OCI-LY7 (cell line): ENCODE measurements around the gene RNF180. TPM values are rescaled to one million over a fixed set of nuclear protein-coding genes. Genes with fewer than 3 reads are reported as not detected.
"Not testable (repeated sequence)": the region's sequence is repeated elsewhere in the genome, so short reads cannot be mapped to it uniquely, and the experiment has no call there.

Source experiments
- BruUV-seq: library from RNA; stranded (reverse); fragments of 400-500 nt; replicated peaks from 2 replicates; lab custom pipeline; 2021; lab: Mats Ljungman, UMichigan
- CTCF ChIA-PET: fragments of 300-600 bp; sonication (Branson Sonifier 250); formaldehyde crosslinking; loops from one replicate; lab custom pipeline; 2022; ENCODE audit warnings: antibody characterized with exemption; ENCODE audit not compliant: unreplicated experiment; lab: Charles Lee
- POLR2A ChIA-PET: fragments of 300-600 bp; sonication (Branson Sonifier 250); formaldehyde crosslinking; loops from one replicate; lab custom pipeline; 2022; ENCODE audit warnings: antibody characterized with exemption; lab: Charles Lee
- DNase-seq: peaks from one replicate; pipeline ENCODE4 v3.0.0-alpha.2; 2015; ENCODE audit warnings: low spot score
- H2AFZ ChIP-seq: fragments of 200-600 bp; sonication (generic), shearing (Covaris generic); 2 replicates; pipeline ENCODE4 v1.6.1; 2014; ENCODE audit warnings: mild to moderate bottlenecking, antibody characterized with exemption, low read length, moderate library complexity
- H3K27ac ChIP-seq: fragments of 200-600 bp; sonication (generic); 2 replicates; pipeline ENCODE4 v1.5.1; 2014; ENCODE audit warnings: mixed run types, low read depth, mild to moderate bottlenecking, moderate library complexity, low read length, inconsistent platforms; ENCODE audit not compliant: poor library complexity, severe bottlenecking
- H3K36me3 ChIP-seq: fragments of 200-600 bp; sonication (generic); 2 replicates; pipeline ENCODE4 v1.6.1; 2014; ENCODE audit warnings: mild to moderate bottlenecking, antibody characterized with exemption, low read length, moderate library complexity, mixed read lengths; ENCODE audit not compliant: insufficient read depth
- H3K4me1 ChIP-seq: fragments of 200-600 bp; sonication (generic); 2 replicates; pipeline ENCODE4 v1.5.1; 2014; ENCODE audit warnings: mild to moderate bottlenecking, low read length; ENCODE audit not compliant: insufficient read depth, poor library complexity, severe bottlenecking
- H3K4me2 ChIP-seq: fragments of 200-600 bp; sonication (generic); 2 replicates; pipeline ENCODE4 v1.6.1; 2014; ENCODE audit warnings: mild to moderate bottlenecking, low read length
- H3K4me3 ChIP-seq: fragments of 200-600 bp; sonication (generic); 2 replicates; pipeline ENCODE4 v1.5.1; 2014; ENCODE audit warnings: mild to moderate bottlenecking, low read depth, low read length; ENCODE audit not compliant: poor library complexity, severe bottlenecking
- H3K79me2 ChIP-seq: fragments of 200-600 bp; sonication (generic); 2 replicates; pipeline ENCODE4 v1.6.1; 2016; ENCODE audit warnings: low read depth, mild to moderate bottlenecking, low read length, moderate library complexity, mixed read lengths; ENCODE audit not compliant: insufficient read depth
- H3K9me2 ChIP-seq: fragments of 200-600 bp; sonication (generic); 2 replicates; pipeline ENCODE4 v1.6.1; 2016; ENCODE audit warnings: mild to moderate bottlenecking, low read length, mixed read lengths; ENCODE audit not compliant: insufficient read depth
- H3K9me3 ChIP-seq: fragments of 200-600 bp; sonication (generic); 2 replicates; pipeline ENCODE4 v1.6.1; 2014; ENCODE audit warnings: mild to moderate bottlenecking, mixed run types, low read length, mixed read lengths
- H4K20me1 ChIP-seq: fragments of 200-600 bp; sonication (generic); 2 replicates; pipeline ENCODE4 v1.6.1; 2014; ENCODE audit warnings: mild to moderate bottlenecking, antibody characterized with exemption, low read length, moderate library complexity, mixed read lengths; ENCODE audit not compliant: insufficient read depth
- CTCF ChIP-seq: fragments of 200-600 bp; sonication (generic); conservative IDR thresholded peaks from 2 replicates; pipeline ENCODE4 v1.5.1; 2014; ENCODE audit warnings: mild to moderate bottlenecking, antibody characterized with exemption, low read length, moderate library complexity, mixed read lengths
- EZH2phosphoT487 ChIP-seq: fragments of 200-600 bp; sonication (generic); IDR thresholded peaks from 2 replicates; pipeline ENCODE4 v1.6.1; 2018; ENCODE audit warnings: low read depth, borderline replicate concordance, mild to moderate bottlenecking, mixed run types, antibody characterized with exemption, low read length, moderate library complexity, mixed read lengths
- intact Hi-C: fragments of 100-400 bp; cut with micrococcal nuclease; formaldehyde crosslinking; loops from one replicate; pipeline ENCODE4 v1.10.0; 2022; ENCODE audit not compliant: unreplicated experiment
- total RNA-seq, 2 experiments: library from RNA; depleted of rRNA in 1 of 2; stranded (reverse); fragments of >200 nt in 1 of 2; shearing (Covaris generic) in 1 of 2; gene quantifications; 2 replicates each; pipeline ENCODE4 v1.2.3, GENCODE V29; 2014 to 2022

Gene RNF180
- total RNA-seq, 2 experiments from 2014 or later: not detected

- ChIA-PET POLR2A (no interaction called here), CTCF (no interaction called here)
- intact Hi-C loops: no loop called here
- Histone ChIP-seq H2AFZ (no peak overlapping the region), H3K36me3 (no peaks in the 10 kb centered on the region), H3K9me3 (no peaks in the 10 kb centered on the region), H3K4me1 (no peaks in the 10 kb centered on the region), H3K4me3 (no peak overlapping the region), H4K20me1 (no peaks in the 10 kb centered on the region), H3K4me2 (no peak overlapping the region), H3K79me2 (no peaks in the 10 kb centered on the region), H3K9me2 (no peaks in the 10 kb centered on the region), H3K27ac (no peak overlapping the region)
- no TSS peak for BruUV-seq
- no peak for DNase-seq
- TF ChIP-seq CTCF (no peak), EZH2phosphoT487 (no peak)
These were observed 107.6 kb downstream of the RNF180 start for GRCh38 chr5:64273276-64273675.

- no peaks in the 10 kb centered on the region for H4K20me1 ChIP-seq
- no peak overlapping the region for H2AFZ ChIP-seq
- no peaks in the 10 kb centered on the region for H3K79me2 ChIP-seq
- H3K27ac ChIP-seq: no peak overlapping the region
- H3K4me3 ChIP-seq: no peak overlapping the region
- no peaks in the 10 kb centered on the region for H3K4me1 ChIP-seq
- DNase-seq: no peak
- no peaks in the 10 kb centered on the region for H3K36me3 ChIP-seq
- H3K9me3 ChIP-seq: no peaks in the 10 kb centered on the region
- POLR2A ChIA-PET: no interaction called here
- no peak overlapping the region for H3K4me2 ChIP-seq
- no peak for TF ChIP-seq EZH2phosphoT487
- TF ChIP-seq CTCF: no peak
- intact Hi-C loops: no loop called here
- H3K9me2 ChIP-seq: no peaks in the 10 kb centered on the region
- CTCF ChIA-PET: no interaction called here
- no TSS peak for BruUV-seq
These were observed 119.8 kb downstream of the RNF180 start for GRCh38 chr5:64285188-64286130.

GRCh38 chr5:64286381-64286780 is 120.7 kb downstream of the RNF180 start:
- intact Hi-C loops: no loop called here
- Histone ChIP-seq H2AFZ (no peak overlapping the region), H3K4me3 (no peak overlapping the region), H3K27ac (no peak overlapping the region), H4K20me1 (no peaks in the 10 kb centered on the region), H3K79me2 (no peaks in the 10 kb centered on the region), H3K9me3 (no peaks in the 10 kb centered on the region), H3K4me1 (no peaks in the 10 kb centered on the region), H3K9me2 (no peaks in the 10 kb centered on the region), H3K4me2 (no peak overlapping the region), H3K36me3 (no peaks in the 10 kb centered on the region)
- POLR2A ChIA-PET: no interaction called here
- no peak for DNase-seq
- TF ChIP-seq EZH2phosphoT487: no peak
- TF ChIP-seq CTCF: no peak
- BruUV-seq: no TSS peak
- CTCF ChIA-PET: no interaction called here

- intact Hi-C loops, H2AFZ ChIP-seq, BruUV-seq, H3K9me3 ChIP-seq, H3K4me1 ChIP-seq, H3K79me2 ChIP-seq, CTCF ChIA-PET, H3K4me3 ChIP-seq, DNase-seq, H3K9me2 ChIP-seq, POLR2A ChIA-PET, H3K36me3 ChIP-seq, H3K4me2 ChIP-seq, H3K27ac ChIP-seq, H4K20me1 ChIP-seq: not testable (repeated sequence)
These were observed 122.9 kb downstream of the RNF180 start for GRCh38 chr5:64288496-64288895.
